IPS DF 4.7 (cell line): ENCODE measurements around the gene OR1A1.
A peak's percentile ranks its signal among the peaks of the same experiment; 100 is the strongest.
"Not testable (repeated sequence)": the region's sequence is repeated elsewhere in the genome, so short reads cannot be mapped to it uniquely, and the experiment has no call there.

Experiments used
- DNase-seq: peaks from one replicate; pipeline ENCODE4 v3.0.0-alpha.2; 2013; ENCODE audit warnings: low spot score; ENCODE audit errors: extremely low read depth

The OR1A1 gene, protein sequence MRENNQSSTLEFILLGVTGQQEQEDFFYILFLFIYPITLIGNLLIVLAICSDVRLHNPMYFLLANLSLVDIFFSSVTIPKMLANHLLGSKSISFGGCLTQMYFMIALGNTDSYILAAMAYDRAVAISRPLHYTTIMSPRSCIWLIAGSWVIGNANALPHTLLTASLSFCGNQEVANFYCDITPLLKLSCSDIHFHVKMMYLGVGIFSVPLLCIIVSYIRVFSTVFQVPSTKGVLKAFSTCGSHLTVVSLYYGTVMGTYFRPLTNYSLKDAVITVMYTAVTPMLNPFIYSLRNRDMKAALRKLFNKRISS

DNA sequence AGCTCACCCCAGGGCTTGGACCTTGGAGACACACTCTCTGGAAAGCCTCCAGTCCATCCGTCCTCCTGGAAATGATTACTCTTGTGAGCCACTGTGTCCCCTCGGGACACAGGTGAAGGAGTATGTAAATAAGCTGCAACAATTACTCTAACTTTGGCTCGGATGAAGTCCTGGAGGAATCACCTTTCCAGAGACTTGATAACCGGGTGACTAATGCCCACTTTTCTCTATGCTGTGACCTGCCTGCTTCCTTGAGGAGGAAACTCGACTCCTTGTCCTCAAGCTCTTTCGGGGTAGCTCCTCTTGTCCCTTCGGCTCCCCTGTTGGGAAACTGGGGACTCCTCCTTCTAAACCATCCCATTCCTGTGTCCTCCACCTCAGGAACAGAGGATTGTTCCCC, at the start of gene OR1A1:
Gene OR1A1 (plus strand): TSS at position 301 of the 400 bp plus-strand sequence. CDS start 7,954 bp downstream, outside the sequence.
- DNase-seq, result no peak

DNA sequence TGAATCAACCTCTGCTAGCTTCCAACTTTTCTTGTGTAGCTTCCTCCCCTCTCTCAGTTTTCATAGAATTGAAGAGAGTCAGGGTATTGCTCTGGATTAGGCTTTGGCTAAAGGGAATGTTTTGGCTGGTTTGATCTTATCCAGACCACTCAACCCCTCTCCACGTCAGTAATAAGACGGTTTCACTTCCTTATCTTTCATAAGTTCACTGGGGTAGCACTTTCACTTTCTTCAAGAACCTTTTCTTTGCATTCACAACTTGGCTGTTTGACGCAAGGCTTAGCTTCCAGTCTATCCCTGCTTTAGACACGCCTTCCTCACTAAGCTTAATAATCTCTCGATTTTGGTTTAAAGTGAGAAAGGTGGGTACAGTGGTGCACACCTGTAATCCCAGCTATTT, 39.9 kb upstream of the OR1A1 start:
- DNase-seq, result no peak

DNA sequence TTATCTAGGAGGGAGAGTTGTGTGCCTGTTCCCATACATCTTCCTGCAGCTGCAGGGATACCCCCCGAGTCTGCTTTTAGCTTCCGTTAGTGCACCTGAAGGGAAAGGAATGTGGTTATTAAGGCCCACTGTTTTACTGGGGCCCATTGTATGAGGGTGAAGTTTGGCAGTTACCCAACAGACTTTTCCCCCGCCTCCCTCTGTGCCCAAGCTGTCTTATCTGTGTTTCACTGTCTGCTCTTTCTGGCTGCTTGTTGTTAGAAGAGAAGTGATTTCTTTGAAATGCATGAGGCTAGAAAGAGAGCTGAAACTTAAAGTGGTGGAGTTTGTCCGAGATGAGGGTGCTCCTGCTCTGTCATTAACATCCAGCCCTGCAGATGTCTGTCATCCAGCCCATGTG, 17.5 kb upstream of the OR1A1 start:
- DNase-seq, result no peak

DNA sequence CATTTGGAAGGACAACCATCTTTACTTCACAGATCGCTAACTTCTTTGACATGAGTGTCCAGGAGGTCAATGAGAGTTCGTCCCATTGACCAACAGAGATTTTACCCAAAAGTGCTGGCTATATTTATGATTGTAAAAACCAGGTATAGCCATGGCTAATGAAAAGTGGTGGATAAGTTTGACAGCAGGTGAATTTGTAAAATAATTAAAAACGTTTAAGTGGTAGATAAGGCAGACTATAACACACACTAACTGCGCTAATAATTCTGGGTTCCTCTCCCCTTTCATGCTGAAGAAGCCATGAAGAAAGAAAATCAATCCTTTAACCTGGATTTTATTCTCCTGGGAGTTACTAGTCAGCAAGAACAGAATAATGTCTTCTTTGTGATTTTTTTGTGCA, 10.2 kb upstream of the OR1A1 start, which contains the start of gene OR1A2:
Gene OR1A2 (plus strand): TSS at position 301 of the 400 bp plus-strand sequence. CDS start 0 bp downstream, at position 301.
- DNase-seq, result no peak

DNA sequence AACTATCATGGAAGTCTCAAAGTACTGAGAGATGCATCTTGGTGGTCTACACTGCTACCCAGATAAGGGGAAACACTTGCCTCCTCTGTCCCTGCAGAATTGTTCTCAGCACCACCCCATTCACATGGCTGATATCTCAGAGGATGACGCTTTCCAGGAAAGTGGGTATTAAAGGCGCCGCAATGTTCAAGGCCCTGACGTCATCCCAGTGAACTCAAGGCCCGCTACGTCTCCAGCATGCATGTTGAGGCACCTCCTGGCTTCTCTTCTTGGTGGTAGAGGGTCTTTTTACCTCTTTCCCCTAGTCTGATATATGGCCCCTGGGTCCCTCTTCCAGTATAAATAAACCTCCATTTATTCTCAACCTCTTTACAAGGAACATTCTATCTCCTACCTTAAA, 1.0 kb downstream of the OR1A1 start:
- DNase-seq, result no peak

DNA sequence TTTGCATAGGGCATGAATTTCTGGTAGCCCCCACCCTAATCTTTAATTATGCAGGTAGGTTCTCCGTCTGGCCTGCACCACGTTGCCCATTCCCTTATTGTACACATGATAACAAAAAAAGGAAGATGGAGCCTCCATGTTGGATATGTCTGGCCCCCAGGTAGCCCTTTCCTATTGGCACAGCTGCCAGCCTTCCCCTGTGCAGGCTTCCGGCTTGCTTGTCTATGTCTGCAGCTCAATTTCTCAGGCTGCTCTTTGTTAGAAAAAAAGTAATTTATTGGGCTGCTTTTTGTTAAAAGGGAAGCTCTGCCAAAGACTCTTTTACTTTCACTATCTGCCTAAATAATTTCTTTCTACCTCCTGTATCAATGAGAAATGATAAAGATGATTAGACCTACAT, 5.5 kb downstream of the OR1A1 start:
- DNase-seq, result no peak

DNA sequence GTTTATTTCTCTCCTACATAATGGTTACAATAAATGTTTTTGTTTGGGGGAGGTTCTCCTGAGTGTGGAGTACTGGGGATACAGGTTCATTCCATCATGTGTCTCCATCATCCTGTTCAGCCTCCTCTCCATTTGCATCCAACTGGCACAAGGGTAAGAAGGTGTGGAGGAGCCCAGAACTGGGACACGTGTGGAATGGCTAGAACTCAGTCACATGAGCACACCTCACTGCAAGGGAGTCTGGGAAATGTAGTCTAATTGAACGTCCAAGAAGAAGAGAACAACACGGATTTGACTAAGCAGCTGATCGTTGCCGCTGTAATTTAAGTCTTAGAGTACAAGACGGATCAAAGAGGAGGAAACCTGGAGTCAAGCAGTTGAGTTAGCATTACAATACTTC, 6.1 kb downstream of the OR1A1 start:
- peak; percentile 7 for DNase-seq

DNA sequence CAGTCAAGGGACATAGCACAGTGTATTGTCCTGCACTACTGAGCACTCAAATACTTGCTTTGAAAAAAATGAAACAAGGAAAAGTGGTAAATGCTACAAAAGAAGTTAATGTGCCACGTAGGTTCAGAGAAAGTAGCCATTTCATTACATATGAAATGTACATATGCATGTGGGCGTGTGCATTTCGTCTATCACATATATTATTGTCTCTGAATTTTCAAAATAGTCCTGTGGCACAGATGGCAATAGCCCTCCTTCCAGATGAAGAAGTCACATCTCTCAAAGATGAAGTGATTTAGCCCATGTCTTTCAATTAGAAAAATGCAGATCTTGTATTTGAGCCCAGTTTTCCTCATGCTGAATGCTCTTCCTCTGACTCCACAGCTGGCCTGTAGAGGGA, 12.5 kb downstream of the OR1A1 start:
- DNase-seq, result not testable (repeated sequence)

DNA sequence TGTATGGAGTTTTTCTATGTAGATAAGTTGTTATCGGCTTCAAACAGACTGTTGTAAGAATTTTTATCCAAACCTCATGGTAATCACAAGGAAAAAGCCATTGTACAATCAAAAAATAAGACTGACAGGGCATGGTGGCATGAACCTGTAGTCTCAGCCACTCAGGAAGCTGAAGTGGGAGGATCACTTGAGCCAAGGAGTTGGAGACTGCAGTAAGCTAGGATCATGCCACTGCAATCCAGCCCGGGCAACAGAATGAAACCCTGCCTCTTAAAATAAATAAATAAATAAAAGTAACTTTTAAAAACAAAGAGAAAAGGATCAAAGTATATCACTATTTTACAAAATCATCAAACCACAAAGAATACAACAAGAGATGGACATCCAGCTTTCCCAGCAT, 14.4 kb downstream of the OR1A1 start:
- DNase-seq, result no peak

DNA sequence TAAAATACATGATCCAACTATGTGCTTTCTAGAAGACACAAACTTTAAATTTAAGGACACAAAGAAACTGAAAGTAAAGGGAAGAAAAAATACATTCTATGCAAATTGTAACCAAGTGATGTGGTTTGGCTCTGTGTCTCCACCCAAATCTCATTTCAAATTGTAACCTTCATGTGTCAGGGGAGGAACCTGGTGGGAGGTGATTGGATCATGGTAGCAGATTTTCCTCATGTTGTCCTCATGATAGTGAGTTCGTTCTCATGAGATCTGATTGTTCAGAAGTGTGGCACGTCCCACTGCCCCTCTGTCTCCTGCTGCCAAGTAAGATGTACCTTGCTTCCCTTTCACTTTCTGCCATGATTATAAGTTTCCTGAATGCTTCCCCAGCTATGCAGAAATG, 15.0 kb downstream of the OR1A1 start:
- DNase-seq, result no peak

DNA sequence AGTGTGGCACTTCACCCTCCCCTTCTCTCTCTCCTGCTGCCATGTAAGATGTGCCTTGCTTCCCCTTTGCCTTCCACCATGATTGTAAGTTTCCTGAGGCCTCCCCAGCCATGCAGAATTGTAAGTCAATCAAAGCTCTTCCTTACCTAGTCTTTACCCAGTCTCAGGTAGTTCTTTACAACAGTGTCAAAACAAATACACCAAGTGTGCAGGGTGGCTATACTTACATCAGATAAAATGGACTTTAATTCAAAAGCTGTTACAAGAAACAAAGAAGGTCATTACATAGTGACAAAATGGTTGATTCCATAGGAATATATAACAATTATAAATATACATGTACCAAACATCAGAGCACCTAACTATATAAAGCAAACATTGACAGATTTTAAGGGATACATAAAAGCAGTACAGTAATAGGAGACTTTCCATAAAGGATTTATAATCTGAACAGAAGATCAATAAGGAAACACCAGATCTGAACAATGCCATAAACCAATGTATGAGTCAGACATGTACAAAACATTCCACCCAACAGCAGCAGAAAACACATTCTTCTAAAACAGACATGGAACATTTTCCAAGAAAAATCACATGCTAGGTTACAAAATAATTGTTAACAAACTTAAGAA, 17.4 kb downstream of the OR1A1 start:
- not testable (repeated sequence) for DNase-seq

DNA sequence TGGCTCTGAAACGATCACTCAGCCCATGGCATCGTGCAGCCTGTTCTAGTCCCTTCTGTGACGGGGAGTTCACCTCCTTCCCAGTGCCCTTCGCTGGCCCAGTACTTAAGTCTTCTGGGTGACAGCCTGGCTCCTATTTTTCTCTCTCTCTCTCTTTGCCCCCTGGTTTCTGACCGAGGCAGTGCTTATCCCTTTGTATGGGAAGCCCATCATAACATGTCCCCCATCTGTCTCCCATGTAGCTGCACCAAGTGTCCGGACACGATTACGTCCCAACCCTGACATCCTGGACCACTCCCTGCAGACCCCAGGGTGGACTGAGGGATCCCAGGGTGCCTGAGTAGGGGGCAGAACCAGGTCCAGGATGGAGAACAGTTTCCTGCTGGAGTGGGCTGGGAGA, 24.8 kb downstream of the OR1A1 start:
- not testable (repeated sequence) for DNase-seq

DNA sequence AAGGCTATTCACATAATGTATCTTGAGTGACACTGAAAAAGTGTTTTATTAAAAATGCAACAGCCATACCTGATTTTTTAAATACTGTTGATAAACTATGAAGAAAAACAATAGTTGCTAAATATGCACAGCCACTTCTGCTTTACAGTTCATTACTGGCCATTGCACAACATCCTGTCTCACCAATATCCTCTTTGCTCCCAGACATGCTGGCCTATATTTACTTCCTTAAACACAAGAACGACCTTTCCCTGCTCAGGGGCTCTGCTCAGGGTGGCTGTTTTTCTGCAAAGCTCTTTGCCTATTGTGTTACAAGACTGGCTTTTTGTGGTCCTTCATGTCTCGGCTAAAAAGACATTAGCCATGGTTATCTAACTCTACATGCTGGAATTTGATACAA, 31.2 kb downstream of the OR1A1 start:
- not testable (repeated sequence) for DNase-seq

DNA sequence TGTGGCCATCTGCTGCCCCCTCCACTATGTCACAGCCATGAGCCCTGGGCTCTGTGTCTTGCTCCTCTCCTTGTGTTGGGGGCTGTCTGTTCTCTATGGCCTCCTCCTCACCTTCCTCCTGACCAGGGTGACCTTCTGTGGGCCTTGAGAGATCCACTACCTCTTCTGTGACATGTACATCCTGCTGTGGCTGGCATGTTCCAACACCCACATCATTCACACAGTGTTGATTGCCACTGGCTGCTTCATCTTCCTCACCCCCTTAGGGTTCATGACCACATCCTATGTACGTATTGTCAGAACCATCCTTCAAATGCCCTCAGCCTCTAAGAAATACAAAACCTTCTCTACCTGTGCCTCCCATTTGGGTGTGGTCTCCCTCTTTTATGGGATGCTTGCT, 33.6 kb downstream of the OR1A1 start:
- DNase-seq, result not testable (repeated sequence)

DNA sequence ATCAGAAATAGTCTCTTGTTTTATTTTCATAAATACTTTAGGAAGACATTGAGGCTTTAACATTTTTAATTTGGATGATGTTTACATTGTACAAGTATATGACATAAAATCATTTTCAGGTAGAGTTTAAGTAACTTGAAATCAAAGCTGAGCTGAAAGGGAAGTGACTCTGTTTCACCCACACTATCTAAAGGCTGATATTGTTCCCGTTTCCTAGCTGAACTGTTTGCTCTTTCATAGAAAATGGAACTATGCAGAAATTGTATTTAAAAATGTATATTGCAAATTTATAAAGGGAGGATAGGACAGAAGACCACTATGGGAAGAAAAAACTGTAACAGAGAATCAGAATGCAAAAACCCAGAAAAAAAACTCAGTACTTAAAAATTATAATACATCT, 37.4 kb downstream of the OR1A1 start:
- DNase-seq, result not testable (repeated sequence)

DNA sequence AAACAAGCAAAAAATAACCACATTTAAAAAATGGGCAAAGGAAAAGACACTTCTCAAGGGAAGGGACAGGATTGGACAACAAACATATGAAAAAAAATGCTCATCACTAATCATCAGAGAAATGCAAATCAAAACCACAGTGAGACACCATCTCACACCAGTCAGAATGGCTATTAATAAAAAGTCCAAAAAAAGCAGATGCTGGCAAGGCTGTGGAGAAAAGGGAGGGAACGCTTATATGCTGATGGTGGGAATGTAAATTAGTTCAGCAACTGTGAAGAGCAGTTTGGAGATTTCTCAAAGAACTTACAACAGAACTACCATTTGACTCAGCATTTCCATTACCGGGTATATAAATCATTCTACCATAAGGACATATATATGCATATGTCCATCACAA, 41.5 kb downstream of the OR1A1 start:
- DNase-seq, result not testable (repeated sequence)

DNA sequence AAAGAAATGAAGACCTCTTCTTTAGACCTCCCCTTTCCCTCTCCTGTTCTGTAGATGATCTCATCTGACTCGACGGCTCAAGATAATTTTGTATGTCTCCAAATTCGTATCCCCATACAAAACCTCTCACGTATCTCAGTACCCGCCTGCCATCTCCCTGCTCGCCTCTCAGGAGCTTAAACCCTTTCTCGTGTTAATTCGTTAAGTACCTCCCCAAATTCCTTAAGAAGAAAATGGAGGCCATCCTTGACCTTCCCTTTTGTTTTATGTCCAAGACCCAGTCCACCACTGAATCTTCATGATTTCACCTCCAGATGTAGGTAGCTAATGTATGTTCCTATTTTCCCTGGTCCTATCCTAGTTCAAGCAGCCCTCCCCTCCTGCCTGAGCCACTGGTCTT, 49.1 kb downstream of the OR1A1 start:
- peak; percentile 28 for DNase-seq

DNA sequence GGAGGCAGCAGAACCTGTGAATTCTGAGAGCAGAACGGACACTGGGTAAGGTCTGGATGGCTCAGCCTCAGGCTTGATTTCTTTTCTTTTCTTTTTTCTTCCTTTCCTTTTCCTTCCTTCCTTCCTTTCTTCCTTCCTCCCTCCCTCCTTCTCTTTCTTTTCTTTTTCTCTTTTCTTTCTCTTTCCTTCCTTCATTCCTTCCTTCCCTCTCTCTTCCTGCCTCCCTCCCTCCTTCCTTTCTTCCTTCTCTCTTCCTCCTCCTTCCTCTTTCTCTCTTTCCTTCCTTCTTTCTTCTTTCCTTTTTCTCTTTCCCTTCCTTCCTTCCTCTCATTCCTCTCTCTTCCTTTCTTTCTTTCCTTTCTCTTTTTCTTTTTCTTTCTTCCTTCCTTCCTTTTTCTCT, 52.7 kb downstream of the OR1A1 start:
- no peak for DNase-seq

DNA sequence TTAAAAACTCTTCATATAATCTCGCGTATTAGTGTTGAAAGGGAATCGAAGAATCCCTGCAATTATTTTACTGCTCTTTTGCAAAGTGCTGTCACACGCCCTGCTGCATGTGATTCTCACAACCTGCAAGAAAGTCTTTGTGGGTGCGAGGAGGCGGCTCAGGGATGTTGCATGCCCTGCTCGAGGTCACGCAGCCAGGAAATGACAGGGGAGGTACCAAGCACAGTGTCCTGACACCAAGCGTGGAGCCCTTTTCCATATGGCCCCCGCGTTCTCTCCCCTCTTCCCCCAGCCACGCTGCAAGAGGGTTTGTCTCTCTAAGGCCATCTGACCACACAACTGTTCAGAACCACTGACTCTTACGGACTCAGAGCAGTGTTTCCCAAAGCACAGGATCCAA, 53.1 kb downstream of the OR1A1 start:
- DNase-seq, result no peak
